K562 (cell line): Measurements from ENCODE around the gene PARP11. TPM values are rescaled to one million over a fixed set of nuclear protein-coding genes. Genes with fewer than 3 reads are reported as not detected.

ENCODE experiments used
- ATAC-seq: fragments of 200-7000 bp; cut with Tn5 transposase; 3 replicates; pipeline ENCODE4 v1.9.1; 2020; ENCODE audit warnings: moderate library complexity
- BruUV-seq: library from RNA; stranded (reverse); fragments of 400-500 nt; replicated peaks from 2 replicates; lab custom pipeline; 2021; lab: Mats Ljungman, UMichigan
- CTCF ChIA-PET: fragments of 300-600 bp; formaldehyde crosslinking; extraction: SDS; loops from one replicate; lab custom pipeline; 2021; ENCODE audit warnings: low intra/inter-chr PET ratio; lab: Yijun Ruan, JAX
- POLR2A ChIA-PET: fragments of 300-600, 350-650 bp; sonication (Branson Sonifier 250); formaldehyde crosslinking; extraction: SDS; loops from one replicate; lab custom pipeline; 2021; ENCODE audit warnings: antibody characterized with exemption, inconsistent platforms; lab: Yijun Ruan, JAX
- DNase-seq, 4 experiments: peaks; one replicate each; pipeline versions ENCODE4 v3.0.0 to v3.0.0-alpha.2; 2011 to 2018; ENCODE audit warnings: low spot score in 3 of 4, mixed read lengths in 3 of 4; ENCODE audit errors: extremely low read depth in 1 of 4
- FAIRE-seq: peaks from 2 replicates; lab custom pipeline; 2011; peaks lifted over from hg19 to GRCh38; lab: Jason Lieb, UNC
- H2AFZ ChIP-seq: 2 replicates; pipeline ENCODE4 v1.6.0; 2011; ENCODE audit warnings: low read depth, low read length, control low read depth, inconsistent platforms
- H3K27ac ChIP-seq: fragments of 200-600 bp; 3 replicates; pipeline ENCODE4 v1.8.0; 2011; ENCODE audit warnings: low read depth, mild to moderate bottlenecking, control low read depth, inconsistent platforms, low read length, moderate library complexity, mixed read lengths; ENCODE audit errors: extremely low read depth
- H3K27me3 ChIP-seq, 2 experiments: fragments of 300-600 bp in 1 of 2; 2 replicates in 1 of 2; 3 replicates in 1 of 2; pipeline versions ENCODE4 v1.6.0 to v1.8.0; 2011; ENCODE audit warnings: inconsistent platforms in 2 of 2, low read length in 2 of 2, mild to moderate bottlenecking in 1 of 2, mixed read lengths in 1 of 2, moderate library complexity in 1 of 2; ENCODE audit not compliant: control insufficient read depth in 2 of 2, insufficient read depth in 2 of 2
- H3K36me3 ChIP-seq: fragments of 300-600 bp; 3 replicates; pipeline ENCODE4 v1.8.0; 2011; ENCODE audit warnings: mild to moderate bottlenecking, low read length, inconsistent platforms; ENCODE audit not compliant: control insufficient read depth, insufficient read depth
- H3K4me1 ChIP-seq, 2 experiments: fragments of 200-600 bp in 1 of 2; replicated peaks in 1 of 2; 2 replicates in 1 of 2; 3 replicates in 1 of 2; pipeline versions ENCODE4 v1.5.1 to v1.8.0; 2011; ENCODE audit warnings: inconsistent platforms in 2 of 2, low read length in 2 of 2, mild to moderate bottlenecking in 1 of 2, mixed read lengths in 1 of 2, moderate library complexity in 1 of 2; ENCODE audit not compliant: control insufficient read depth in 2 of 2, insufficient read depth in 2 of 2
- H3K4me2 ChIP-seq: 2 replicates; pipeline ENCODE4 v1.6.1; 2011; ENCODE audit warnings: low read length, control low read depth, inconsistent platforms, mixed read lengths; ENCODE audit not compliant: insufficient read depth
- H3K4me3 ChIP-seq: fragments of 200-600 bp; sonication (generic), shearing (Covaris generic); 2 replicates; pipeline ENCODE4 v1.5.1; 2016; ENCODE audit warnings: control low read depth, inconsistent platforms
- H3K79me2 ChIP-seq: fragments of 200-600 bp; 3 replicates; pipeline ENCODE4 v1.8.0; 2011; ENCODE audit warnings: low read length, inconsistent platforms; ENCODE audit not compliant: control insufficient read depth, insufficient read depth
- H3K9ac ChIP-seq, 2 experiments: 2 replicates each; pipeline versions ENCODE4 v1.6.0 to v1.6.1; 2011; ENCODE audit warnings: low read depth in 2 of 2, low read length in 2 of 2, control low read depth in 1 of 2, inconsistent platforms in 1 of 2, mild to moderate bottlenecking in 1 of 2, mixed read lengths in 1 of 2; ENCODE audit not compliant: insufficient read depth in 1 of 2
- H3K9me1 ChIP-seq: one replicate; pipeline ENCODE4 v1.6.0; 2011; ENCODE audit warnings: inconsistent platforms, mild to moderate bottlenecking, low read length, moderate library complexity; ENCODE audit not compliant: control insufficient read depth, insufficient read depth
- H3K9me3 ChIP-seq: replicated peaks from 2 replicates; pipeline ENCODE4 v1.5.1; 2011; ENCODE audit warnings: low read depth, low read length, inconsistent platforms; ENCODE audit not compliant: control insufficient read depth, insufficient read depth
- H4K20me1 ChIP-seq: replicated peaks from 2 replicates; pipeline ENCODE4 v1.6.1; 2011; ENCODE audit warnings: low read length, inconsistent platforms, mixed read lengths; ENCODE audit not compliant: control insufficient read depth, insufficient read depth
- CBFB ChIP-seq: sonication (generic); formaldehyde crosslinking; IDR thresholded peaks from 2 replicates; pipeline ENCODE4 v1.4.0; 2020; ENCODE audit warnings: mild to moderate bottlenecking, missing genetic modification reagents
- COPS2 ChIP-seq: fragments of 450-650 bp; conservative IDR thresholded peaks from 2 replicates; pipeline ENCODE4 v1.6.1; 2016; ENCODE audit warnings: mild to moderate bottlenecking, moderate library complexity
- CSDE1 ChIP-seq, 2 experiments: fragments of 450-650 bp; IDR thresholded peaks; 2 replicates each; pipeline ENCODE4 v1.6.1; 2016; ENCODE audit warnings: mild to moderate bottlenecking in 1 of 2
- ETV1 ChIP-seq: fragments of 450-650 bp; conservative IDR thresholded peaks from 2 replicates; pipeline ENCODE4 v1.6.1; 2016; ENCODE audit warnings: missing genetic modification characterization, control low read depth, low read depth, missing compliant biosample characterization
- HEY1 ChIP-seq: fragments of 250-450 bp; sonication (Bioruptor Pico); IDR thresholded peaks from 2 replicates; pipeline ENCODE4 v1.5.0; 2020; ENCODE audit warnings: mild to moderate bottlenecking, moderate library complexity, borderline replicate concordance
- MTA3 ChIP-seq: fragments of 450-650 bp; formaldehyde crosslinking; IDR thresholded peaks from 2 replicates; pipeline ENCODE4 v1.6.1; 2017; ENCODE audit warnings: mild to moderate bottlenecking, borderline replicate concordance
- NRF1 ChIP-seq, 2 experiments: fragments of 450-650 bp; IDR thresholded peaks in 1 of 2; conservative IDR thresholded peaks in 1 of 2; 2 replicates each; pipeline ENCODE4 v1.6.1; 2014; ENCODE audit warnings: mild to moderate bottlenecking in 2 of 2
- POU5F1 ChIP-seq: fragments of 150-350 bp; IDR thresholded peaks from 2 replicates; pipeline ENCODE4 v1.6.1; 2014; ENCODE audit warnings: borderline replicate concordance, low read length, low read depth, mild to moderate bottlenecking; ENCODE audit not compliant: partially characterized antibody
- RAD21 ChIP-seq, 2 experiments: fragments of 250-450 bp in 1 of 2; fragments of 450-650 bp in 1 of 2; sonication (Bioruptor Pico) in 1 of 2; formaldehyde crosslinking in 1 of 2; IDR thresholded peaks in 1 of 2; conservative IDR thresholded peaks in 1 of 2; 2 replicates each; pipeline versions ENCODE4 v1.4.0 to v1.8.0; 2020 to 2022; ENCODE audit warnings: mild to moderate bottlenecking in 2 of 2, moderate library complexity in 1 of 2
- RBM15 ChIP-seq: fragments of 200-400 bp; formaldehyde crosslinking; IDR thresholded peaks from 2 replicates; pipeline ENCODE4 v1.6.1; 2018; ENCODE audit warnings: mild to moderate bottlenecking, low read length, moderate library complexity; ENCODE audit not compliant: insufficient read depth
- SMAD2 ChIP-seq: fragments of 150-350 bp; IDR thresholded peaks from 2 replicates; pipeline ENCODE4 v1.6.1; 2014; ENCODE audit warnings: low read depth, mild to moderate bottlenecking, low read length
- SMC3 ChIP-seq: conservative IDR thresholded peaks from 2 replicates; pipeline ENCODE4 v1.6.1; 2011; ENCODE audit warnings: low read depth, low read length, improper control_type of control experiment; ENCODE audit not compliant: insufficient read depth
- ZC3H4 ChIP-seq: sonication (generic); formaldehyde crosslinking; IDR thresholded peaks from 2 replicates; pipeline ENCODE4 v1.9.0; 2021; ENCODE audit warnings: missing genetic modification reagents, borderline replicate concordance
- ZFX ChIP-seq: sonication (generic); formaldehyde crosslinking; IDR thresholded peaks from 2 replicates; pipeline ENCODE4 v1.8.0; 2022; ENCODE audit warnings: mild to moderate bottlenecking, missing genetic modification reagents, moderate library complexity
- ZNF174 ChIP-seq: fragments of 250-450 bp; sonication (Bioruptor Pico); IDR thresholded peaks from 2 replicates; pipeline ENCODE4 v1.4.0; 2020; ENCODE audit warnings: mild to moderate bottlenecking
- WGBS: fragments of 100-300 bp; shearing (Covaris generic); methylation state at CpG from one replicate; pipeline ENCODE4 v1.1.6; 2016; ENCODE audit warnings: low coverage, mixed read lengths; ENCODE audit not compliant: insufficient coverage; ENCODE audit errors: missing lambda C conversion rate; 5-methylcytosine and 5-hydroxymethylcytosine counted together
- in situ Hi-C: fragments of 300-500 bp; cut with MboI; formaldehyde crosslinking; loops from 4 replicates; pipeline ENCODE4 v1.15.0; 2018; ENCODE audit warnings: inconsistent platforms, mixed read lengths
- intact Hi-C: fragments of 100-400 bp; cut with micrococcal nuclease; formaldehyde crosslinking; loops from 2 replicates; pipeline ENCODE4 v1.14.2; 2022
- polyA plus RNA-seq, 8 experiments: library from polyadenylated mRNA; depleted of rRNA in 4 of 8; stranded (reverse) in 5 of 8; unstranded in 3 of 8; fragments of >200 nt; fragmentation: Nextera tagmentation in 2 of 8; fragmentation: Illumina TruSeq in 1 of 8; extraction: Ambion mirVana in 2 of 8; extraction: Trizol in 1 of 8; gene quantifications; 2 replicates each; pipeline versions ENCODE4 v1.2.1 to v1.2.3, GENCODE V29; 2011 to 2014; ENCODE audit warnings: inconsistent platforms in 1 of 8, missing spikeins in 1 of 8
- total RNA-seq, 7 experiments: library from RNA; depleted of rRNA in 6 of 7; stranded (reverse); fragments of >200 nt in 6 of 7; fragmentation: Illumina TruSeq in 2 of 7; extraction: Trizol in 2 of 7; gene quantifications; 2 replicates each; pipeline versions ENCODE4 v1.2.1 to v1.2.3, GENCODE V29; 2011 to 2021; ENCODE audit warnings: low replicate concordance in 1 of 7
- TF ChIP-seq, protein P1 (sequence below): sonication (generic); formaldehyde crosslinking; IDR thresholded peaks from 2 replicates; pipeline ENCODE4 v1.8.0; 2022; ENCODE audit warnings: mild to moderate bottlenecking, missing genetic modification reagents
- TF ChIP-seq, protein P2 (sequence below): sonication (generic); formaldehyde crosslinking; IDR thresholded peaks from 2 replicates; pipeline ENCODE4 v1.8.0; 2022; ENCODE audit warnings: missing genetic modification reagents, mild to moderate bottlenecking, moderate library complexity, borderline replicate concordance
- TF ChIP-seq, protein P3 (sequence below): IDR thresholded peaks from 2 replicates; pipeline ENCODE4 v1.6.1; 2014; ENCODE audit warnings: antibody characterized with exemption

The PARP11 gene
- total and polyA plus RNA-seq, 9 of the 15 experiments (the other 6 are each of a cell fraction or from before 2014, with no cell fraction given): 0.40 to 2.5 (median 1.4) TPM

DNA sequence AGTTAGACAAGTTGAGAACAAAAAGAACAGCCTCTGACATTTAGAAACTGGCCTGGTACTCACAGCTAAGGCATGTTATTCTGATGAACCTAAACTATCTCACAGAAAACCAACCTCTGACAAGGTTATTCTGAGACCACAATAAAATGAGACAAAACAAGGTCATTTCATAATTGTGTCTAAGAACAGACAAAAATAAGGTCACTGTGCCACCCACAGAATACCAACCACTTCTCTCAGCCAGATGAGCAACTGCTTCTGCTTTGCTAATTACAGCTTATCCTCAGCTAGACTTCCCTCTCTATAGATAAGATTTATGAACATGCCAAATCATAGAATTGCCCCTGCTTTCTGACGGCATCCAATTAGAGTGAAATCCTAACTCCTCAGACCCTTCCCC lies 68.1 kb downstream of the PARP11 start (continued):
- no peak for TF ChIP-seq POU5F1
- TF ChIP-seq, protein P1, sequence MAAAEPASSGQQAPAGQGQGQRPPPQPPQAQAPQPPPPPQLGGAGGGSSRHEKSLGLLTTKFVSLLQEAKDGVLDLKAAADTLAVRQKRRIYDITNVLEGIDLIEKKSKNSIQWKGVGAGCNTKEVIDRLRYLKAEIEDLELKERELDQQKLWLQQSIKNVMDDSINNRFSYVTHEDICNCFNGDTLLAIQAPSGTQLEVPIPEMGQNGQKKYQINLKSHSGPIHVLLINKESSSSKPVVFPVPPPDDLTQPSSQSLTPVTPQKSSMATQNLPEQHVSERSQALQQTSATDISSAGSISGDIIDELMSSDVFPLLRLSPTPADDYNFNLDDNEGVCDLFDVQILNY (CRISPR knock-in tag): no peak

- H3K9me3 ChIP-seq: no peaks in the 10 kb centered on the region
- no peaks in the 10 kb centered on the region for H3K4me1 ChIP-seq
- no TSS peak for BruUV-seq
- H3K79me2 ChIP-seq: no peaks in the 10 kb centered on the region
- 6% methylated on average over 14 of the region's 14 CpGs for WGBS
- H3K9me1 ChIP-seq: no peaks in the 10 kb centered on the region
- H2AFZ ChIP-seq: no peak overlapping the region
- no peak overlapping the region for H3K4me3 ChIP-seq
- H3K36me3 ChIP-seq: no peaks in the 10 kb centered on the region
- ATAC-seq: peak; percentile 92
- H4K20me1 ChIP-seq: no peaks in the 10 kb centered on the region
- H3K27ac ChIP-seq: no peak overlapping the region
- ChIA-PET POLR2A (interaction anchor here (0.6 kb wide), 1 partner anchor 431 kb away, joined by 4 read pairs; no protein-coding TSS in a partner anchor), CTCF (interaction anchor here (0.7 to 2.2 kb wide), 2 partner anchors 9 to 504 kb away, joined by 3 to 16 read pairs; no protein-coding TSS in a partner anchor)
- intact Hi-C loops (loop anchor here (1.0 kb wide), 1 partner anchor 504 kb away; no protein-coding TSS in a partner anchor), in situ Hi-C loops (loop anchor here (5.0 kb wide), 1 partner anchor 507 kb away; no protein-coding TSS in a partner anchor)
- peak; percentile 46 to 70 (median 52) for DNase-seq
- peak; percentile 89 for FAIRE-seq
- no peaks in the 10 kb centered on the region; a peak in 1 of 5 replicates for H3K27me3 ChIP-seq
- no peak overlapping the region for H3K9ac ChIP-seq
- H3K4me2 ChIP-seq: no peak overlapping the region
- TF ChIP-seq, protein P2, sequence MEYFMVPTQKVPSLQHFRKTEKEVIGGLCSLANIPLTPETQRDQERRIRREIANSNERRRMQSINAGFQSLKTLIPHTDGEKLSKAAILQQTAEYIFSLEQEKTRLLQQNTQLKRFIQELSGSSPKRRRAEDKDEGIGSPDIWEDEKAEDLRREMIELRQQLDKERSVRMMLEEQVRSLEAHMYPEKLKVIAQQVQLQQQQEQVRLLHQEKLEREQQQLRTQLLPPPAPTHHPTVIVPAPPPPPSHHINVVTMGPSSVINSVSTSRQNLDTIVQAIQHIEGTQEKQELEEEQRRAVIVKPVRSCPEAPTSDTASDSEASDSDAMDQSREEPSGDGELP (CRISPR knock-in tag): no peak
- TF ChIP-seq, protein P3, sequence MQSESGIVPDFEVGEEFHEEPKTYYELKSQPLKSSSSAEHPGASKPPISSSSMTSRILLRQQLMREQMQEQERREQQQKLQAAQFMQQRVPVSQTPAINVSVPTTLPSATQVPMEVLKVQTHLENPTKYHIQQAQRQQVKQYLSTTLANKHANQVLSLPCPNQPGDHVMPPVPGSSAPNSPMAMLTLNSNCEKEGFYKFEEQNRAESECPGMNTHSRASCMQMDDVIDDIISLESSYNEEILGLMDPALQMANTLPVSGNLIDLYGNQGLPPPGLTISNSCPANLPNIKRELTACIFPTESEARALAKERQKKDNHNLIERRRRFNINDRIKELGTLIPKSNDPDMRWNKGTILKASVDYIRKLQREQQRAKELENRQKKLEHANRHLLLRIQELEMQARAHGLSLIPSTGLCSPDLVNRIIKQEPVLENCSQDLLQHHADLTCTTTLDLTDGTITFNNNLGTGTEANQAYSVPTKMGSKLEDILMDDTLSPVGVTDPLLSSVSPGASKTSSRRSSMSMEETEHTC: no peak
- TF ChIP-seq CSDE1 (IDR thresholded peaks at IDR 0.05): no peak
- no peak for TF ChIP-seq ZFX
- TF ChIP-seq ZC3H4: no peak
- no peak for TF ChIP-seq MTA3
- no peak for TF ChIP-seq HEY1
- TF ChIP-seq ZNF174 (CRISPR knock-in tag): no peak
- TF ChIP-seq CBFB (CRISPR knock-in tag): no peak
- no peak for TF ChIP-seq COPS2
- TF ChIP-seq SMC3: peak; percentile 71
- no peak for TF ChIP-seq ETV1
- peak; percentile 52 to 76 for TF ChIP-seq RAD21 (CRISPR knock-in tag; conservative IDR thresholded peaks at IDR 0.05 in 1 of 2, IDR thresholded peaks at IDR 0.05 in 1 of 2)
- no peak for TF ChIP-seq NRF1 (conservative IDR thresholded peaks at IDR 0.05 in 1 of 2, IDR thresholded peaks at IDR 0.05 in 1 of 2)
- no peak for TF ChIP-seq SMAD2
- no peak for TF ChIP-seq RBM15
Observed at GRCh38 chr12:3803865-3804472, 69.2 kb downstream of the PARP11 start.
